HG03280 (cell line): Measurements from ENCODE around the gene ARHGEF28.

Source experiments
- ATAC-seq: cut with Tn5 transposase; IDR thresholded peaks from one replicate; pipeline ENCODE4 v1.9.1; 2021; ENCODE audit warnings: mild to moderate bottlenecking, moderate library complexity; ENCODE audit not compliant: unreplicated experiment

The ARHGEF28 gene

GRCh38 chr5:73955271-73955846 lies 329.4 kb downstream of the ARHGEF28 start:
- no peak for ATAC-seq

GRCh38 chr5:73957397-73958001 lies 331.5 kb downstream of the ARHGEF28 start:
- no peak for ATAC-seq

GRCh38 chr5:73958037-73958436 lies 332.0 kb downstream of the ARHGEF28 start:
- no peak for ATAC-seq

GRCh38 chr5:73960023-73960422 lies 334.0 kb downstream of the ARHGEF28 start:
- ATAC-seq, result no peak

GRCh38 chr5:73960426-73960825 lies 334.4 kb downstream of the ARHGEF28 start:
- ATAC-seq, result no peak

- no peak for ATAC-seq
Observed at GRCh38 chr5:73962801-73963425, 336.9 kb downstream of the ARHGEF28 start.

- no peak for ATAC-seq
Observed at GRCh38 chr5:73964352-73964865, 338.4 kb downstream of the ARHGEF28 start.

GRCh38 chr5:73966451-73966850 lies 340.5 kb downstream of the ARHGEF28 start:
- no peak for ATAC-seq

- no peak for ATAC-seq
Observed at GRCh38 chr5:73967347-73967746, 341.4 kb downstream of the ARHGEF28 start.

- no peak for ATAC-seq
Observed at GRCh38 chr5:73968246-73968645, 342.2 kb downstream of the ARHGEF28 start.

- no peak for ATAC-seq
Observed at GRCh38 chr5:73968729-73969128, 342.7 kb downstream of the ARHGEF28 start.

GRCh38 chr5:73969195-73970036 lies 343.4 kb downstream of the ARHGEF28 start:
- no peak for ATAC-seq

GRCh38 chr5:73971326-73971725 lies 345.3 kb downstream of the ARHGEF28 start:
- ATAC-seq, result no peak

- ATAC-seq, result no peak
Observed at GRCh38 chr5:73973135-73973534, 347.1 kb downstream of the ARHGEF28 start.

- no peak for ATAC-seq
Observed at GRCh38 chr5:73974871-73975360, 348.9 kb downstream of the ARHGEF28 start.

- ATAC-seq, result no peak
Observed at GRCh38 chr5:73975845-73976244, 349.8 kb downstream of the ARHGEF28 start.

- ATAC-seq, result no peak
Observed at GRCh38 chr5:73977146-73977545, 351.1 kb downstream of the ARHGEF28 start.

- ATAC-seq, result no peak
Observed at GRCh38 chr5:73979321-73979720, 353.3 kb downstream of the ARHGEF28 start.

- no peak for ATAC-seq
Observed at GRCh38 chr5:73981704-73982103, 355.7 kb downstream of the ARHGEF28 start.

- ATAC-seq, result no peak
Observed at GRCh38 chr5:73983644-73984043, 357.6 kb downstream of the ARHGEF28 start.

- no peak for ATAC-seq
Observed at GRCh38 chr5:73985145-73985544, 359.1 kb downstream of the ARHGEF28 start.
